ENCODE data around the gene NASP. TPM values are rescaled to one million over a fixed set of nuclear protein-coding genes. Genes with fewer than 3 reads are reported as not detected.

The NASP gene
- polyA plus RNA-seq, 1 of the 3 experiments (the other 2 are of a cell fraction), result 152 TPM

DNA sequence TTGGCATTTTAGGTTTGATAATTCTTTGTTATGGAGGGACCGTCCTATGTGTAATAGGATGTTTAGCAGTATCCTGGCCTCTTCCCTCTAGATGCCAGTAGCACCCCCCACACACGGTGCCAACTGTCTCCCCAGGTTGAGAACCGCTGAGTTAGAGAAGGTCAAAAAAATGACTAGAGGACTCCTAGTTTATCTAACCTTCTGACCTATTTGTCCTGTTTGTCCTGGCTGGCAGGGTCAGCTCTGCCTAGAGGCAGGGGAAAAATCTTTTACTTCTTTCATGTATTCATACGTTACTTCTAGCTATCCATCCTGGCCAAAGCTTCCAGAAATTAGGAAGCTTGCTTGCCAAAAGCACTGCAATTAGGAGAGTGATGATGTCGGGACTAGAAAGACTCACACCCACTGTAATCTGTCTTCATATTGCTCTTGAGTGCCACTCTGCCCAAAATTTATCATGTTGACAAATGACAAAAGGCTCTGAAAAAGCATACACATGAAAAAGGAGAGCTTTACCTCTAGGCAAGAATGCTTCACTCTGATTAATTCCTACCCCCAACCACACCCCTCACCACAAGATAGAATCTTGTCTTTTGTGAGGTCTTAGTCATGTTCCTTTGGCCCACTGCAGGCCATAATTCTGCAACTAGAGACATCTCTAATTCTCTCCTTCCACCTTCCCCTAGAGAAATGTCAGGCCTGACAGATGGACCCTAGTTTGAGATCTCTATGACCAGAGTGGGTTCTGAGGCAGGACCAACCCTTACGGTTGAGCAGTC, 47.7 kb upstream of the NASP start:
- Histone ChIP-seq H4K20me1 (ENCODE audit: insufficient read depth) (no peaks in the 10 kb centered on the region), H3K27ac (ENCODE audit: low read depth in 2 of 2, low read length in 1 of 2) (no peak overlapping the region), H2AFZ (ENCODE audit: low read depth) (no peak overlapping the region), H3K9me3 (no peaks in the 10 kb centered on the region), H3K36me3 (replicated peaks in 1 of 2; ENCODE audit: control insufficient read depth in 1 of 2, insufficient read depth in 2 of 2, low read length in 1 of 2) (no peaks in the 10 kb centered on the region), H3K27me3 (ENCODE audit: insufficient read depth) (no peaks in the 10 kb centered on the region), H3K4me2 (no peak overlapping the region), H3F3A (replicated peaks; ENCODE audit: insufficient read depth) (no peaks in the 10 kb centered on the region), H3K79me2 (ENCODE audit: insufficient read depth) (no peaks in the 10 kb centered on the region), H3K4me1 (ENCODE audit: control insufficient read depth in 1 of 2, insufficient read depth in 2 of 2, low read depth in 1 of 2, low read length in 1 of 2) (no peaks in the 10 kb centered on the region), H3K9ac (no peak overlapping the region), H3K4me3 (ENCODE audit: low read depth in 2 of 2, low read length in 1 of 2) (no peak overlapping the region), H3K9me2 (no peaks in the 10 kb centered on the region)
- ChIA-PET CTCF (interaction anchor here (0.8 to 3.0 kb wide), 3 partner anchors 24 to 38 kb away, joined by 3 to 14 read pairs (median 4); no protein-coding TSS in a partner anchor), POLR2A (interaction anchor here (3.7 kb wide), 1 partner anchor 15 kb away, joined by 16 read pairs; the partner anchor contains the start of gene PRDX1)
- WGBS (ENCODE audit: low lambda C conversion rate), result 73% methylated on average over 5 of the region's 6 CpGs
- DNase-seq, result no peak
- TF ChIP-seq NFIC (IDR thresholded peaks at IDR 0.05; ENCODE audit: borderline replicate concordance) (no peak), FOXJ3 (CRISPR knock-in tag; IDR thresholded peaks at IDR 0.05) (no peak), ELF1 (IDR thresholded peaks at IDR 0.05) (no peak), POLR2AphosphoS5 (IDR thresholded peaks at IDR 0.05; ENCODE audit: low read depth, low read length) (no peak)

DNA sequence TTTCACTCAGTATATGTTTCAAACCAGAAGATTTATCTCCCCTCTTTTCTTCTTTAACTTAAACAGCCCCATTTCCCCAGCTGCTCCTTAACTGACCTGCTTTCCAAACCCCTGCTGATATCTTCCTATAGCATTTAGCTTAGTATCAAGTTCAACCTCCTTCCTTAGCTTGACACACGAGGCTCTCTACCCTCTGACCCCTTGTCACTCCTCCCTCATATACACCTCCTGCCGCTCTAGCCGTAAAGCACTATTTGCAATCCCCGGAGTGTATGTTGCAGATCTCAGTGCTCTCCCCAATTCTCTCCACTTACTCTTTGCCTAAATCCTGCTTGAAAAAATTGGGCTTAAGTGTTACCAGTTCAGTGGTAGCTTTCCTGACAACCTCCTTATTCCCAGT, 47.0 kb upstream of the NASP start:
- no peaks in the 10 kb centered on the region for H3K9me3 ChIP-seq

More for the DNA sequence above, 47.0 kb upstream of the NASP start:
- WGBS (ENCODE audit: low lambda C conversion rate), result 75% methylated on average over 4 of the region's 4 CpGs
- Histone ChIP-seq H2AFZ (ENCODE audit: low read depth) (no peak overlapping the region), H3K27ac (ENCODE audit: low read depth in 2 of 2, low read length in 1 of 2) (no peak overlapping the region), H3K79me2 (ENCODE audit: insufficient read depth) (no peaks in the 10 kb centered on the region), H3K4me3 (ENCODE audit: low read depth in 2 of 2, low read length in 1 of 2) (no peak overlapping the region), H3K27me3 (ENCODE audit: insufficient read depth) (no peaks in the 10 kb centered on the region), H3K4me2 (no peak overlapping the region), H3K36me3 (replicated peaks in 1 of 2; ENCODE audit: control insufficient read depth in 1 of 2, insufficient read depth in 2 of 2, low read length in 1 of 2) (no peaks in the 10 kb centered on the region), H3F3A (replicated peaks; ENCODE audit: insufficient read depth) (no peaks in the 10 kb centered on the region), H4K20me1 (ENCODE audit: insufficient read depth) (no peaks in the 10 kb centered on the region), H3K9ac (no peak overlapping the region), H3K9me2 (no peaks in the 10 kb centered on the region), H3K4me1 (ENCODE audit: control insufficient read depth in 1 of 2, insufficient read depth in 2 of 2, low read depth in 1 of 2, low read length in 1 of 2) (no peaks in the 10 kb centered on the region)
- TF ChIP-seq RFX5 (IDR thresholded peaks at IDR 0.05; ENCODE audit: low read length), result no peak
- TF ChIP-seq, protein P1, sequence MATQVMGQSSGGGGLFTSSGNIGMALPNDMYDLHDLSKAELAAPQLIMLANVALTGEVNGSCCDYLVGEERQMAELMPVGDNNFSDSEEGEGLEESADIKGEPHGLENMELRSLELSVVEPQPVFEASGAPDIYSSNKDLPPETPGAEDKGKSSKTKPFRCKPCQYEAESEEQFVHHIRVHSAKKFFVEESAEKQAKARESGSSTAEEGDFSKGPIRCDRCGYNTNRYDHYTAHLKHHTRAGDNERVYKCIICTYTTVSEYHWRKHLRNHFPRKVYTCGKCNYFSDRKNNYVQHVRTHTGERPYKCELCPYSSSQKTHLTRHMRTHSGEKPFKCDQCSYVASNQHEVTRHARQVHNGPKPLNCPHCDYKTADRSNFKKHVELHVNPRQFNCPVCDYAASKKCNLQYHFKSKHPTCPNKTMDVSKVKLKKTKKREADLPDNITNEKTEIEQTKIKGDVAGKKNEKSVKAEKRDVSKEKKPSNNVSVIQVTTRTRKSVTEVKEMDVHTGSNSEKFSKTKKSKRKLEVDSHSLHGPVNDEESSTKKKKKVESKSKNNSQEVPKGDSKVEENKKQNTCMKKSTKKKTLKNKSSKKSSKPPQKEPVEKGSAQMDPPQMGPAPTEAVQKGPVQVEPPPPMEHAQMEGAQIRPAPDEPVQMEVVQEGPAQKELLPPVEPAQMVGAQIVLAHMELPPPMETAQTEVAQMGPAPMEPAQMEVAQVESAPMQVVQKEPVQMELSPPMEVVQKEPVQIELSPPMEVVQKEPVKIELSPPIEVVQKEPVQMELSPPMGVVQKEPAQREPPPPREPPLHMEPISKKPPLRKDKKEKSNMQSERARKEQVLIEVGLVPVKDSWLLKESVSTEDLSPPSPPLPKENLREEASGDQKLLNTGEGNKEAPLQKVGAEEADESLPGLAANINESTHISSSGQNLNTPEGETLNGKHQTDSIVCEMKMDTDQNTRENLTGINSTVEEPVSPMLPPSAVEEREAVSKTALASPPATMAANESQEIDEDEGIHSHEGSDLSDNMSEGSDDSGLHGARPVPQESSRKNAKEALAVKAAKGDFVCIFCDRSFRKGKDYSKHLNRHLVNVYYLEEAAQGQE (IDR thresholded peaks at IDR 0.05; ENCODE audit: low read depth, low read length), result no peak
- TF ChIP-seq, protein P2, sequence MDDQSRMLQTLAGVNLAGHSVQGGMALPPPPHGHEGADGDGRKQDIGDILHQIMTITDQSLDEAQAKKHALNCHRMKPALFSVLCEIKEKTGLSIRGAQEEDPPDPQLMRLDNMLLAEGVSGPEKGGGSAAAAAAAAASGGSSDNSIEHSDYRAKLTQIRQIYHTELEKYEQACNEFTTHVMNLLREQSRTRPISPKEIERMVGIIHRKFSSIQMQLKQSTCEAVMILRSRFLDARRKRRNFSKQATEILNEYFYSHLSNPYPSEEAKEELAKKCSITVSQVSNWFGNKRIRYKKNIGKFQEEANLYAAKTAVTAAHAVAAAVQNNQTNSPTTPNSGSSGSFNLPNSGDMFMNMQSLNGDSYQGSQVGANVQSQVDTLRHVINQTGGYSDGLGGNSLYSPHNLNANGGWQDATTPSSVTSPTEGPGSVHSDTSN (IDR thresholded peaks at IDR 0.05), result no peak
- no peak for TF ChIP-seq NRF1 (IDR thresholded peaks at IDR 0.05; ENCODE audit: low read depth, low read length)
- no peak for TF ChIP-seq CHD2 (IDR thresholded peaks at IDR 0.05; ENCODE audit: low read length, partially characterized antibody)
- TF ChIP-seq, protein P3, sequence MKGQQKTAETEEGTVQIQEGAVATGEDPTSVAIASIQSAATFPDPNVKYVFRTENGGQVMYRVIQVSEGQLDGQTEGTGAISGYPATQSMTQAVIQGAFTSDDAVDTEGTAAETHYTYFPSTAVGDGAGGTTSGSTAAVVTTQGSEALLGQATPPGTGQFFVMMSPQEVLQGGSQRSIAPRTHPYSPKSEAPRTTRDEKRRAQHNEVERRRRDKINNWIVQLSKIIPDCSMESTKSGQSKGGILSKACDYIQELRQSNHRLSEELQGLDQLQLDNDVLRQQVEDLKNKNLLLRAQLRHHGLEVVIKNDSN (IDR thresholded peaks at IDR 0.05; ENCODE audit: borderline replicate concordance, low read depth), result no peak
- TF ChIP-seq, protein P4, sequence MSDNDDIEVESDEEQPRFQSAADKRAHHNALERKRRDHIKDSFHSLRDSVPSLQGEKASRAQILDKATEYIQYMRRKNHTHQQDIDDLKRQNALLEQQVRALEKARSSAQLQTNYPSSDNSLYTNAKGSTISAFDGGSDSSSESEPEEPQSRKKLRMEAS (IDR thresholded peaks at IDR 0.05; ENCODE audit: low read depth), result no peak
- TF ChIP-seq FOXJ3 (CRISPR knock-in tag; IDR thresholded peaks at IDR 0.05), result no peak
- no peak for TF ChIP-seq SMC3 (IDR thresholded peaks at IDR 0.05; ENCODE audit: low read depth, low read length)
- no peak for TF ChIP-seq GABPA (IDR thresholded peaks at IDR 0.05; ENCODE audit: low read depth)
- TF ChIP-seq TEAD4 (IDR thresholded peaks at IDR 0.05; ENCODE audit: borderline replicate concordance, insufficient read depth), result no peak
- TF ChIP-seq NFIC (IDR thresholded peaks at IDR 0.05; ENCODE audit: borderline replicate concordance), result no peak
- TF ChIP-seq RAD21 (IDR thresholded peaks at IDR 0.05; ENCODE audit: low read length), result no peak
- TF ChIP-seq EZH2phosphoT487 (IDR thresholded peaks at IDR 0.05; ENCODE audit: borderline replicate concordance, low read depth), result no peak
- TF ChIP-seq POLR2AphosphoS5 (IDR thresholded peaks at IDR 0.05; ENCODE audit: low read depth, low read length), result no peak
- TF ChIP-seq EP300 (IDR thresholded peaks at IDR 0.05; ENCODE audit: borderline replicate concordance in 1 of 2, low read depth in 1 of 2, low read length in 1 of 2), result no peak
- ChIA-PET CTCF (interaction anchor here (0.8 to 3.0 kb wide), 2 partner anchors 33 to 39 kb away, joined by 3 to 14 read pairs; no protein-coding TSS in a partner anchor), POLR2A (interaction anchor here (3.7 kb wide), 1 partner anchor 15 kb away, joined by 16 read pairs; the partner anchor contains the start of gene PRDX1)
- DNase-seq, result no peak
